T47D (cell line): Measurements from ENCODE around the gene RAG1.

Experiments
- DNase-seq, 2 experiments: peaks; one replicate each; pipeline versions ENCODE4 v3.0.0 to v3.0.0-alpha.2; 2011 to 2012; ENCODE audit warnings: low read depth in 1 of 2, low spot score in 1 of 2
- JUND ChIP-seq: IDR thresholded peaks from 2 replicates; pipeline ENCODE4 v1.6.1; 2012; ENCODE audit warnings: low read depth
- in situ Hi-C: cut with HindIII; loops from 2 replicates; pipeline ENCODE4 v1.10.0; 2016; ENCODE audit warnings: low sequenced_read_pairs, low pct_unique_long_range_greater_than_20kb

RAG1 gene

GRCh38 chr11:36596880-36597279 lies 29.1 kb downstream of the RAG1 start:
- in situ Hi-C loops, result no loop called here
- no peak for DNase-seq
- TF ChIP-seq JUND, result no peak

DNA sequence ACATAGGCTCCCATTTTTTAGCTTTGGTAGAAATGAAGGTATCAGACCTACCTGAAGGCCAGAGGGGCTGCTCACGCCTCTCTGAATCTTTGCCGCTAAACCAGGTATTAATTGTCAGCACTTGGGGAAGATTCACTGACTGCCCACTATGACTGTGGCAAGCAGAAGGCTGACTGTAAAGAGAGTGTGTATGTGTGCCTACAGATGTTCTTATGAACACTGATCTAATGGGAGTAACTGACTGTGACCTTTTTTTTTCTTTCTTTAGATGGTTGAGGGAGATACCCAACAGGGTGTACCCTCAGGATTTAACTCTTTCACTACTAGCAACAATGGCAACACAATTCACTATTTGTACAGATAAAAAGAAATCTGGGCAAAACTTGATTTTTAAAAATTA lies 30.2 kb downstream of the RAG1 start, which contains the start of gene RAG2:
Gene RAG2, minus strand, starts transcription at position 186 of the 400 bp plus-strand sequence. CDS start 4,068 bp downstream, outside the sequence.
- in situ Hi-C loops, result no loop called here
- TF ChIP-seq JUND, result no peak
- DNase-seq, result no peak

- DNase-seq, result no peak
- TF ChIP-seq JUND, result no peak
- in situ Hi-C loops, result no loop called here
These were observed 32.4 kb downstream of the RAG1 start for GRCh38 chr11:36600180-36600579.

- TF ChIP-seq JUND, result no peak
- in situ Hi-C loops, result no loop called here
- no peak for DNase-seq
These were observed 33.3 kb downstream of the RAG1 start for GRCh38 chr11:36601155-36601554.

DNA sequence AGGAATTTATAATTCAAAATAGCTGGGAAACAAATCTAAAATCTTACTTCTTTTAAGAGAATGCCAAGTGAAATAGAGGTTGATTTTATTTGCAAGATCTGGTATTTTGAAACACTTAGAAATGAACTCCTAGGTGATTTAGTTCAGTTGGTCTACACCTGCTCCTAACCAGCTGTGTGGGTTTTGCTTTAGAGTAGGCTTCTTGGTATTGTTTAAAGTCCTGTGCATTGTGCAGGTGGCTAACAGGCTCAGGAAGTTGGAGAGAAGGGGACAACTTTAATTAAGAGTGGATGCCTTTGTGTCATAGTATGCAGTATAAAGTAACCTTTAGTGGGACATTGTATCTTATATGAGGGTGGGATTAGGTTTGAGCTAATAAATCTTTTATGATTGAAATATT lies 34.3 kb downstream of the RAG1 start:
- in situ Hi-C loops, result no loop called here
- TF ChIP-seq JUND, result no peak
- no peak for DNase-seq

DNA sequence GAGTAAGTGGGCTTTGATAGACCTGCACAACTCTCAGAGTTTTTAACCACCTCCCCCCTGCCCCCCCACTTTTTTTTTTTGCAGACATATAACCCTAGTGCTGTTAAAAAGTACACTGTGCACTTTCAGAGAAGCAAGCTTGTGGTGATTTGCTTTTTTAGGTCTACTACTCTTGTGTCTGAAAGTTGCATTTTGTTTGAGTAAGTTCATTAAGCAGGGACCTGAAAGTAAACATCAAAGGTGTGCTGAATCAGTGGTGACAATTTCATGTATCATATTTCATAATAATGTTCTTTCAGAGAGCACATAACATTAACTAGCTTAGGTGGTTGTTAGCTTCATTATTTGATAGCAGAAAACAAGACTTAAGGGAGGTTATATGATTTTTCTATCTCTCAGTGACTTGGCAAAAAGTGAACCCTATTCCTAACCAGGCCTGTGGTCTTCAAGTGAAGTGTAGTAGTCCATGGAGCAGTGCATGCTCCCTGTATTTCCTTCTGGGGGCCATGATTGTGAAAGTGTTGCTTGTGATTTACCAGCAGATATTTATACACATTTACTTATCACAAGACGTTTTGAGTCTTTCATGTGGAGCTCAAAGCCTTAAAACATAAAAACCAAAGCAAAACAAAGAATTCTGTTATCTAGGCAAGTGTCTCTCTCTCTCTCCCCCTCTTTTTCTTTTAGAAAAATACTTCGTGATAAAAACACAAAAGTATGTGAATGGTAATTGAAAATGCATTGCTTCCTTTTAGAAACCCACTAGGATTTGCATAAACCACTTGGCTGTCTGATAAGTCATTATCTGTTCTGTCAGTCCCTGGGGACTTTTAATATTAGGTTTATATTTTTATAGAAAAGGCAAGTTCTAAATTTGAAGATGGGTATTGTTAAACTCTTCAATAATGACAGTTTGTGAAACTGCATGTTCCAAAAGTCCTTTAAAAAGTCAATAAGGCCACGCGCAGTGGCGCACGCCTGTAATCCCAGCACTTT lies 37.7 kb downstream of the RAG1 start:
- TF ChIP-seq JUND, result no peak
- in situ Hi-C loops, result no loop called here
- no peak for DNase-seq

GRCh38 chr11:36608491-36609199 lies 40.8 kb downstream of the RAG1 start:
- in situ Hi-C loops, result no loop called here
- no peak for DNase-seq
- no peak for TF ChIP-seq JUND

GRCh38 chr11:36609383-36609782 lies 41.6 kb downstream of the RAG1 start:
- in situ Hi-C loops, result no loop called here
- TF ChIP-seq JUND, result no peak
- no peak for DNase-seq

GRCh38 chr11:36615826-36616225 lies 48.0 kb downstream of the RAG1 start:
- no peak for DNase-seq
- in situ Hi-C loops, result no loop called here
- TF ChIP-seq JUND, result no peak

GRCh38 chr11:36617543-36618362 lies 49.9 kb downstream of the RAG1 start:
- in situ Hi-C loops, result no loop called here
- no peak for TF ChIP-seq JUND
- DNase-seq, result no peak

DNA sequence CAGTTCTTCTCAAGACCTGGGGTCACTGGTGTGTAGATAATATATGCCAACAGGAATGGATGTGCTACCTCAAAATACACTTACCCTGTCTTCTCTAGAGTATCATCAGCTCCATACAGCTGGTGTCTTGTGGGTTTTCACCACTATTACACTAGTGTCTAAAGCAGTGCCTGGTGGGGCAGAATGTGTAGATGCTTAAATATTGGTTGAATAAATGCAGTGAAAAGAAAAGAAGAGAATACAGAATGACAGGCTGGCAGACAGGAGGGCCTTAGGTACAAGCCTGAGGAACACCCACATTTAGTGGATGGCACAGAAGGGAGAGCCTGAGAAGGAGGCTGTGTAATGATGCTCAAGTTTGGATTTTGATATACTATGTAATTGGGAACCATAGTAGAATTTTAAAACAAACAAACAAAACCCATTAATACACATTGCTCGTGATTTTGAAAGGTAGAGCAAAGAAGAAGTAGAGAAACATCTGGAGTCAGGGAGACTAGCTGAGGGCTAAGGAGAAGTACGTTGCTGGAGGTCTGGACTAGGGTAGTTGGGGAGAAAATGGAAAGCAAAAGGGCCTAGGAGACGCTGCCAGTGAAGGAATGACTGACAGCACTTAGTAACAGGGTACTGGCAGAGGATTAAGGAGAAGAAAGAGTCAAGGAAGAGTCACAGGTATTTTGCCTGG lies 50.7 kb downstream of the RAG1 start:
- DNase-seq, result no peak
- in situ Hi-C loops, result no loop called here
- no peak for TF ChIP-seq JUND

DNA sequence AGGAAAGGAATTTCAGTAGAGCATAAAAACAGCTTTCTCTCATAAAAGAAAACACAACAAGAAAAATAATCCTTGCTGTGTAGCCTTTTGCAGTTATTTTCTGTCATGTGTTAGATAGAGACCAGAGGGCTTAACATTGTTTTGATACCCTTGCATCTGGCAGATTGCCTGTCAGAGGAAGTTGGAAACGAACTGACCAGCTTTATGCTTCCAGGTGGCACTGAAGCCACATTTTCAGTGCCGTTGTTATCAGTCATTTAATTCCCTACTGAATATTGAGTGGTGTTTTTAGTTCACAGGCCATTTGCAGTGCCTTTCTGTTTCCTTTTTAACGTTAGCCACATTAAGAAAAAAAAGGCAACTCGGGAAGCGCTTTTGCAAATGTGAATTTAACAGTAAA lies 51.7 kb downstream of the RAG1 start:
- DNase-seq, result no peak
- in situ Hi-C loops, result no loop called here
- TF ChIP-seq JUND, result no peak
